ENCODE data around the gene KDM2A. TPM values are rescaled to one million over a fixed set of nuclear protein-coding genes. Genes with fewer than 3 reads are reported as not detected.

KDM2A gene
- total and polyA plus RNA-seq, 5 donors from 2014 or later, result 10.7 to 346 (median 12.1) TPM

DNA sequence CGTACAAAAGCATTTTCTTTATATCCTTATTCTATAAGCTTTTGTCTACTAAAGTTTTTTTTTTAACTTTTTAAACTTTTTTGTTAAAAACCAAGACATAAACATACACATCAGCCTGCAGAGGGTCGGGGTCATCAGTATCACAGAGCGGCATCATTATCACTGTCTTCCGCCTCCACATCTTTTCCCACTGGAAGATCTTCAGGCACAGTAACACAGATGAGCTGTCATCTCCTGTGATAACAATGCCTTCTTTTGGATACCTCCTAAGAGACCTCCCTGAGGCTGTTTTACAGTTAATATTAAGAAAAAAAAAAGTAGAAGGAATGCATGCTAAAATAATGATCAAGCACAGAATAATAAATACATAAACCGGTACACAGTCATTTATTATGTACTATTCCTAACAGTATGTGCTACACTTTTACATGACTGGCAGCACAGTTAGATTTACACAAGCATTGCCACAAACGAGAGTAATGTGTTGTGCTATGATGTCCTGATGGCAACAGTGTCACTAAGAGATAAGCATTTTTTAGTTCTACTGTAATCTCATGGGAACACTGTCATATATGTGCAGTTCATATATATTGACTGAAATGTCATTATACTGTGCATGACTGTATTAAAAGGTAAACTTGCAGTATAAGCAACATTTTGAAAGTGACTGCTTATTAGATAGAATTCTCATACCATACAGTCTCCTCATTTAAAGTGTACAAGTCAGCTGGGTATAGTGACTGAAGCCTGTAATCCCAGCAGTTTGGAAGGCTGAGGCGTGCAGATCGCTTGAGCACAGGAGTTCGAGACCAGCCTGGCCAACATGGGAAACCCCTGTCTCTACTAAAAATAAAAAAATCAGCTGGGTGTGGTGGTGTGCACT is 58.6 kb downstream of the KDM2A start:
- Mint-ChIP-seq H3K4me3 (no peak overlapping the region), H3K4me1 (peaks cover 16 to 47% (median 28%) of the 10 kb centered on the region in 4 donors), H3K9me3 (no peaks in the 10 kb centered on the region), H3K27ac (no peak overlapping the region), H3K36me3 (peaks cover 16% of the 10 kb centered on the region), H3K27me3 (no peaks in the 10 kb centered on the region)
- Histone ChIP-seq H3K36me3 (ENCODE audit: control insufficient read depth, insufficient read depth, low read length) (peaks cover 31% of the 10 kb centered on the region), H3K27ac (ENCODE audit: insufficient read depth, low read length, poor library complexity, severe bottlenecking) (no peak overlapping the region), H3K9me3 (ENCODE audit: control insufficient read depth in 2 of 2, low read length in 2 of 2) (no peaks in the 10 kb centered on the region), H3K27me3 (ENCODE audit: control insufficient read depth, insufficient read depth, low read length) (no peaks in the 10 kb centered on the region), H3K4me3 (ENCODE audit: low read depth, low read length) (no peak overlapping the region), H3K4me1 (ENCODE audit: control insufficient read depth, insufficient read depth, low read length, poor library complexity, severe bottlenecking) (no peaks in the 10 kb centered on the region)
- DNase-seq (no peak), ATAC-seq (ENCODE audit: low read depth in 2 of 2) (no peak)

DNA sequence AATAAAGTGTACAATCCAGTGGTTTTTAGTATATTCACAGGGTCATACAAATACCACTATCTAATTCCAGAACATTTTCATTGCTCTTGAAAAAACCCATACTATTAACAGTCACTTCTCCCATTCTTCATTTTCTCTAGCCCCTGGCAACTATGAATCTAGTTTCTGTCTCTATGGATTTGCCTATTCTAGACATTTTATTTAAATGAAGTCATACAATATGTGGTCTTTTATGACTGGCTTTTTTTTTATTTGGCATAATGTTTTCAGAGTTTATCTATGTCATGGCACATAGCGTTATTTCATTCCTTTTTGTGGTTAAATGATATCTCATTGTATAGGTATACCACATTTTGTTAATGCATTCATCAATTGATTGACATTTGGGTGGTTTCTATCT is 59.4 kb downstream of the KDM2A start:
- Histone ChIP-seq H3K4me1 (ENCODE audit: control insufficient read depth, insufficient read depth, low read length, poor library complexity, severe bottlenecking) (no peaks in the 10 kb centered on the region), H3K27me3 (ENCODE audit: control insufficient read depth, insufficient read depth, low read length) (no peaks in the 10 kb centered on the region), H3K4me3 (ENCODE audit: low read depth, low read length) (no peak overlapping the region), H3K27ac (ENCODE audit: insufficient read depth, low read length, poor library complexity, severe bottlenecking) (no peak overlapping the region), H3K9me3 (ENCODE audit: control insufficient read depth in 2 of 2, low read length in 2 of 2) (no peaks in the 10 kb centered on the region), H3K36me3 (ENCODE audit: control insufficient read depth, insufficient read depth, low read length) (peaks cover 39% of the 10 kb centered on the region)
- Mint-ChIP-seq H3K36me3 (peaks cover 22% of the 10 kb centered on the region), H3K9me3 (no peaks in the 10 kb centered on the region), H3K27me3 (no peaks in the 10 kb centered on the region), H3K4me3 (no peak overlapping the region), H3K27ac (peak overlapping the region in 1 of 3 donors; percentile 85), H3K4me1 (peaks cover 15 to 47% (median 28%) of the 10 kb centered on the region in 4 donors)
- no peak for ATAC-seq (ENCODE audit: low read depth in 2 of 2)
- DNase-seq, result no peak

DNA sequence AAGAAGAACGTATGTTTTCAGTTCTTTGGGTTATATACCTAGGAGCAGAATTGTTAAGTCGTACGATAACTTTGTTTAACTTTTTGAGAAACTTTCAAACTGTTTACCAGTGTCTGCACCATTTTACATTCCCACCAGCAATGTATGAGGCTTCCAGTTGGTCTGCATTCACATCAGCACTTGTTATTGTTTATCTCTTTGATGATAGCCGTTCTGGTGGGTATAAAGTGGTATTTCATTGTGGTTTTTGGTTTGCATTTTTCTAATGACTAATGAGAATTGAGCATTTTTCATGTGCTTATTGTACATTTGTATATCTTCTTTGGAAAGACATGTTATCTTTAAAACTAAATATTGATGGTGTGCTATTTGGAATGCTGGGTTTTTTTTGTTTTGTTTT is 59.8 kb downstream of the KDM2A start:
- H3K36me3 Mint-ChIP-seq, result peaks cover 22% of the 10 kb centered on the region
- no peak overlapping the region for H3K27ac ChIP-seq (ENCODE audit: insufficient read depth, low read length, poor library complexity, severe bottlenecking)
- H3K27me3 ChIP-seq (ENCODE audit: control insufficient read depth, insufficient read depth, low read length), result no peaks in the 10 kb centered on the region
- no peak for ATAC-seq (ENCODE audit: low read depth in 2 of 2)
- no peaks in the 10 kb centered on the region for H3K9me3 Mint-ChIP-seq
- no peaks in the 10 kb centered on the region for H3K9me3 ChIP-seq (ENCODE audit: control insufficient read depth in 2 of 2, low read length in 2 of 2)
- peaks cover 15 to 47% (median 28%) of the 10 kb centered on the region in 4 donors for H3K4me1 Mint-ChIP-seq
- H3K27me3 Mint-ChIP-seq, result no peaks in the 10 kb centered on the region
- no peak overlapping the region for H3K4me3 Mint-ChIP-seq
- no peak for DNase-seq
- H3K4me1 ChIP-seq (ENCODE audit: control insufficient read depth, insufficient read depth, low read length, poor library complexity, severe bottlenecking), result no peaks in the 10 kb centered on the region
- H3K27ac Mint-ChIP-seq, result no peak overlapping the region
- H3K4me3 ChIP-seq (ENCODE audit: low read depth, low read length), result no peak overlapping the region
- peaks cover 44% of the 10 kb centered on the region for H3K36me3 ChIP-seq (ENCODE audit: control insufficient read depth, insufficient read depth, low read length)

DNA sequence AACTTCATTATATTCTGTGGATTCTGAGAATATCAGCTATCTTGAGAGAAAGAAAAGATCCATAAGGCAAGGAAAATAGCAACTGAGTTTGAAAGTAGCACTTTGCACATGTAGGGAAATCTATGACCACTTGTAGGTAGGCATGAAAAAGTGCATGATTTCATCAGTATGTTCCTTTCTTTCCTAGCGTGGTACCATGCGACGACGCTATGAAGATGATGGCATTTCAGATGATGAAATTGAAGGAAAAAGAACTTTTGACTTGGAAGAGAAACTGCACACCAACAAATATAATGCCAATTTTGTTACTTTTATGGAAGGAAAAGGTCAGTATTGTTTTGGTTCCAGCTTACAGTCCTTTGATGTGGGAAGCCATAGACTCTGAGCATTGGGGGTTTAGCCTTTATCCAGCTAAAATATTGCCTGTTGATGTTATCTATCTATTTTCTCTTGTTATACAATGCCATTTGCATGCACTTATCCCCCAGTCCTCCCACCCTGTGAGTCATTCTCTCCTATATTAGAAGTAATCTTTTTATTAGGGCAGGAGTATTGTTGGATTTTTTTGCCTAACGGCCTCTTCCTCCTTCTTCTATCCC is 60.9 kb downstream of the KDM2A start:
- H3K27ac ChIP-seq (ENCODE audit: insufficient read depth, low read length, poor library complexity, severe bottlenecking), result no peak overlapping the region
- ATAC-seq (ENCODE audit: low read depth in 2 of 2) (no peak), DNase-seq (no peak)
- no peak overlapping the region for H3K27ac Mint-ChIP-seq
- no peak overlapping the region for H3K4me3 ChIP-seq (ENCODE audit: low read depth, low read length)
- H3K4me1 ChIP-seq (ENCODE audit: control insufficient read depth, insufficient read depth, low read length, poor library complexity, severe bottlenecking), result no peaks in the 10 kb centered on the region
- H3K9me3 Mint-ChIP-seq, result no peaks in the 10 kb centered on the region
- H3K36me3 Mint-ChIP-seq, result peaks cover 27% of the 10 kb centered on the region
- peaks cover 8 to 37% (median 21%) of the 10 kb centered on the region in 4 donors for H3K4me1 Mint-ChIP-seq
- no peak overlapping the region for H3K4me3 Mint-ChIP-seq
- H3K27me3 Mint-ChIP-seq, result no peaks in the 10 kb centered on the region
- peaks cover 51% of the 10 kb centered on the region for H3K36me3 ChIP-seq (ENCODE audit: control insufficient read depth, insufficient read depth, low read length)
- no peaks in the 10 kb centered on the region for H3K9me3 ChIP-seq (ENCODE audit: control insufficient read depth in 2 of 2, low read length in 2 of 2)
- H3K27me3 ChIP-seq (ENCODE audit: control insufficient read depth, insufficient read depth, low read length), result no peaks in the 10 kb centered on the region

DNA sequence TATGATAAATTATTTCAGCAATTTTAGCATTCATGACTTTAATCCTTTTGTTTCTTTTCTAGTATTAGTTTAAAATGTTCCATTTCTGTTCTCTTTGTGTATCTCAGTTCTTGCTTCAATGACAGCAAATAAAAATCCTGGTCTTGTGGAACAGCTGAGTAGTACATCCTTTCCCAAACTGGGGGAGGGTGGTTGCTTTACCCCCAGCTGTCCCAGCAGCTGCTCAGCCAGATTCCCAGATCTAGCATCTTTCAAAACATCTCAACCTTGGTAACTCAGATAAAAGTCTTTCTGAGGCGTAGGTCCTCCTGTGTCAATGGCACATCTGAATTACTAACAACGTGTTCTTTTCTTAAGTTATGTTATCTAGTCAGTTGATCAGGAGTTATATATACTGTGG is 75.0 kb downstream of the KDM2A start:
- Mint-ChIP-seq H3K36me3 (peaks cover 7% of the 10 kb centered on the region), H3K4me3 (no peak overlapping the region), H3K4me1 (peaks cover 4 to 19% (median 4%) of the 10 kb centered on the region in 4 donors), H3K27me3 (no peaks in the 10 kb centered on the region), H3K27ac (peak overlapping the region in 2 of 3 donors; percentile 59 to 69), H3K9me3 (no peaks in the 10 kb centered on the region)
- no peaks in the 10 kb centered on the region for H3K4me1 ChIP-seq (ENCODE audit: control insufficient read depth, insufficient read depth, low read length, poor library complexity, severe bottlenecking)
- no peak overlapping the region for H3K27ac ChIP-seq (ENCODE audit: insufficient read depth, low read length, poor library complexity, severe bottlenecking)
- no peak for DNase-seq
- H3K36me3 ChIP-seq (ENCODE audit: control insufficient read depth, insufficient read depth, low read length), result peaks cover 8% of the 10 kb centered on the region
- no peaks in the 10 kb centered on the region for H3K9me3 ChIP-seq (ENCODE audit: control insufficient read depth in 2 of 2, low read length in 2 of 2)
- ATAC-seq (ENCODE audit: low read depth in 2 of 2), result no peak
- H3K4me3 ChIP-seq (ENCODE audit: low read depth, low read length), result no peak overlapping the region
- no peaks in the 10 kb centered on the region for H3K27me3 ChIP-seq (ENCODE audit: control insufficient read depth, insufficient read depth, low read length)

DNA sequence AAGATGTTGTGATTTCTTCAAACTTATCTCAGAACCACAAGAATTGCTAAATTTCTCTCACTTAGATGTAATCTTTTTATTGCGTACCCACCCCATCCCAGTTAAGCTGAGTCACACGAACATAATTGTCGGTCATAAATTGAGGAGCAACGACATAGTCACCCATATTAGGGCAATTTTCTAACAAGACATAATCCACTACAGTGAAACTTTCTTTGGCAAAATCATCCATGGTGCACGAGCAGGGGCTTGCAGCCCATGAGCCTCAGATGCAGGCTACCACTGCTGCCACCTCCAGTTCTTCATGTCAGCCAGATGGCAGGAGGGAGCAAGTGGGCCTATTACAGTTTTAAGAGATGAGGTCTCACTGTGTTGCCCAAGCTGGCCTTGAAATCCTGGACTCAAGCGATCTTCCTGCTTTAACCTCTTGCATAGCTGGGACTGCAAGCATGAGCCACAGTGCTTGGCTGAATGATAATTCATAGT is 77.0 kb downstream of the KDM2A start:
- H3K36me3 Mint-ChIP-seq, result peaks cover 10% of the 10 kb centered on the region
- no peak overlapping the region for H3K27ac ChIP-seq (ENCODE audit: insufficient read depth, low read length, poor library complexity, severe bottlenecking)
- H3K4me1 ChIP-seq (ENCODE audit: control insufficient read depth, insufficient read depth, low read length, poor library complexity, severe bottlenecking), result no peaks in the 10 kb centered on the region
- no peak overlapping the region for H3K4me3 ChIP-seq (ENCODE audit: low read depth, low read length)
- H3K4me1 Mint-ChIP-seq, result peaks cover 0 to 23% (median 4%) of the 10 kb centered on the region in 4 donors
- no peak overlapping the region for H3K4me3 Mint-ChIP-seq
- DNase-seq, result no peak
- ATAC-seq (ENCODE audit: low read depth in 2 of 2), result no peak
- H3K9me3 Mint-ChIP-seq, result no peaks in the 10 kb centered on the region
- peak overlapping the region in 1 of 3 donors; percentile 52 for H3K27ac Mint-ChIP-seq
- H3K36me3 ChIP-seq (ENCODE audit: control insufficient read depth, insufficient read depth, low read length), result peaks cover 18% of the 10 kb centered on the region
- H3K27me3 Mint-ChIP-seq, result no peaks in the 10 kb centered on the region
- no peaks in the 10 kb centered on the region for H3K27me3 ChIP-seq (ENCODE audit: control insufficient read depth, insufficient read depth, low read length)
- no peaks in the 10 kb centered on the region for H3K9me3 ChIP-seq (ENCODE audit: control insufficient read depth in 2 of 2, low read length in 2 of 2)

DNA sequence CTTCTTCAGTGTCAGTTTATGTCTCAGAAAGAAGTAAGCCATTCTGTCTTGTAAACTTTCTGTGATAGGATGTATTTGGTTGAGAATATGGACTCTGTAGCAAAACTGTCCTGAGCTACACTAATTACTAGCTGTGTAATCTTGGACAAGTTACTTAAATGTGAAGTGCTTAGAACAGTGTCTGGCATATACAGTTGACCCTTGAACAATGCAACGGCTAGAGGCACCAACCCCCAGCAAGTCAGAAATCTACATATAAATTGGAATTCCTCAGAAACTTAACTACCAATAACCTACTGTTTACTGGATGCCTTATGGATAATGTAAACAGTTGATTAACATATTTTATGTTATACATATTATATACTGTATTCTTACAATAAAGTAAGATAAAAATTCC is 78.5 kb downstream of the KDM2A start:
- no peaks in the 10 kb centered on the region for H3K4me1 ChIP-seq (ENCODE audit: control insufficient read depth, insufficient read depth, low read length, poor library complexity, severe bottlenecking)
- peaks cover 15% of the 10 kb centered on the region for H3K36me3 Mint-ChIP-seq
- no peaks in the 10 kb centered on the region for H3K9me3 Mint-ChIP-seq
- no peak overlapping the region for H3K4me3 ChIP-seq (ENCODE audit: low read depth, low read length)
- H3K9me3 ChIP-seq (ENCODE audit: control insufficient read depth in 2 of 2, low read length in 2 of 2), result no peaks in the 10 kb centered on the region
- H3K27me3 ChIP-seq (ENCODE audit: control insufficient read depth, insufficient read depth, low read length), result no peaks in the 10 kb centered on the region
- H3K27ac ChIP-seq (ENCODE audit: insufficient read depth, low read length, poor library complexity, severe bottlenecking), result no peak overlapping the region
- peaks cover 18% of the 10 kb centered on the region for H3K36me3 ChIP-seq (ENCODE audit: control insufficient read depth, insufficient read depth, low read length)
- no peak overlapping the region for H3K4me3 Mint-ChIP-seq
- no peak for DNase-seq
- peak overlapping the region in 1 of 3 donors; percentile 13 for H3K27ac Mint-ChIP-seq
- peaks cover 0 to 28% (median 4%) of the 10 kb centered on the region in 4 donors for H3K4me1 Mint-ChIP-seq
- H3K27me3 Mint-ChIP-seq, result no peaks in the 10 kb centered on the region
- no peak for ATAC-seq (ENCODE audit: low read depth in 2 of 2)

All from CD4-positive, CD25-positive, alpha-beta regulatory T cell (primary cell).